PC-9 (cell line): ENCODE results near the gene SLC12A6.

Experiments used
- CTCF ChIP-seq: fragments of 200-600 bp; sonication (generic); conservative IDR thresholded peaks from 2 replicates; pipeline ENCODE4 v1.6.1; 2017; ENCODE audit warnings: mixed run types, antibody characterized with exemption, mild to moderate bottlenecking, moderate library complexity
- EZH2 ChIP-seq: fragments of 200-600 bp; sonication (generic); IDR thresholded peaks from 2 replicates; pipeline ENCODE4 v1.8.0; 2017; ENCODE audit warnings: antibody characterized with exemption, low read depth

- no peak for TF ChIP-seq EZH2
- no peak for TF ChIP-seq CTCF
These were observed 148.9 kb downstream of the SLC12A6 start for GRCh38 chr15:34188711-34189110.
